ENCODE data around the gene PLXNB3.

Gene PLXNB3

DNA sequence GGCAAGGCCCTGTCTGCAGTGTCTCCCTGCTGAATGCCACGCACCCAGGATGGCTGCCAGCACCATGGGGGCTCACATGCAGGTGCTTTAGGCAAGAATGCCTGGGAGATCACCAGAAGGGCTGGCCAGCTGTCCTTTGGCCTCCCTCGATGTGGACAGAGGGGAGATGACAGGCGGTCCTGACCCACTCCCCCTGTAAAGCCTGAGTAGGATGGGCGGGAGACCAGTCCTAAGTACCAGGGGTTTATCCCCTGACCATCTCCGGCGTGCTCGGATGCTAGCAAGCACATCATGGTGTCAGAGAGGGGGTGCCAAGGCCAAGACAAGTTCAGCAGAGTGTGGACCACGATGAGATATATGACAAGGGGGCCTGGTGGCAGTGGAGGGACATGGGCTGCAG lies 61.0 kb downstream of the PLXNB3 start:
- DNase-seq = no peak
- TF ChIP-seq POLR2A (IDR thresholded peaks at IDR 0.05; ENCODE audit: low read length) = no peak
- no peak for TF ChIP-seq GATA1 (IDR thresholded peaks at IDR 0.05; ENCODE audit: low read depth, low read length)
